GM12801 (cell line): ENCODE measurements around the gene NLRP8.

Experiments used
- TF ChIP-seq, protein P1 (sequence below): IDR thresholded peaks from one replicate; pipeline ENCODE4 v1.5.1; 2011; ENCODE audit warnings: control low read depth; ENCODE audit not compliant: insufficient read length; ENCODE audit errors: extremely low read depth

The NLRP8 gene

DNA sequence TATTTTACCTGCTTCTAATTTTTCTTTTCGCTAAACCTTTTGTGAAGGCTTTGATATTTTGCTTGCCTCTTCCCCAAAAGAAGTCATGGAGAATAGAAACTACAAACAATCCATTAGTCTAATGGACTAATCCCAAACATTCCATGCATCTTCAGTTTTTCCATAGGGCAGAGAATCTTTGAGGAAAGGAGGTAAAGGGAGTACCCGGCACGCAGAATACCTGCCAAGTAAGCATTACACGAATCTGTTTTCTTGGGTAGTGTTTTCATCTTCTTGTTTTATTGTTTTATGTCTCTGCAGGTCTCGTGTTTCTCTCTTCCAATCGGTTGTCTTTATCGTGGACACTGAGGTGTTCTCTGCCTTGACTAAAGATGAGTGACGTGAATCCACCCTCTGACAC, at the start of gene NLRP8:
Gene NLRP8, plus strand, starts transcription at position 301 of the 400 bp plus-strand sequence.
- TF ChIP-seq, protein P1, sequence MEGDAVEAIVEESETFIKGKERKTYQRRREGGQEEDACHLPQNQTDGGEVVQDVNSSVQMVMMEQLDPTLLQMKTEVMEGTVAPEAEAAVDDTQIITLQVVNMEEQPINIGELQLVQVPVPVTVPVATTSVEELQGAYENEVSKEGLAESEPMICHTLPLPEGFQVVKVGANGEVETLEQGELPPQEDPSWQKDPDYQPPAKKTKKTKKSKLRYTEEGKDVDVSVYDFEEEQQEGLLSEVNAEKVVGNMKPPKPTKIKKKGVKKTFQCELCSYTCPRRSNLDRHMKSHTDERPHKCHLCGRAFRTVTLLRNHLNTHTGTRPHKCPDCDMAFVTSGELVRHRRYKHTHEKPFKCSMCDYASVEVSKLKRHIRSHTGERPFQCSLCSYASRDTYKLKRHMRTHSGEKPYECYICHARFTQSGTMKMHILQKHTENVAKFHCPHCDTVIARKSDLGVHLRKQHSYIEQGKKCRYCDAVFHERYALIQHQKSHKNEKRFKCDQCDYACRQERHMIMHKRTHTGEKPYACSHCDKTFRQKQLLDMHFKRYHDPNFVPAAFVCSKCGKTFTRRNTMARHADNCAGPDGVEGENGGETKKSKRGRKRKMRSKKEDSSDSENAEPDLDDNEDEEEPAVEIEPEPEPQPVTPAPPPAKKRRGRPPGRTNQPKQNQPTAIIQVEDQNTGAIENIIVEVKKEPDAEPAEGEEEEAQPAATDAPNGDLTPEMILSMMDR, result no peak

DNA sequence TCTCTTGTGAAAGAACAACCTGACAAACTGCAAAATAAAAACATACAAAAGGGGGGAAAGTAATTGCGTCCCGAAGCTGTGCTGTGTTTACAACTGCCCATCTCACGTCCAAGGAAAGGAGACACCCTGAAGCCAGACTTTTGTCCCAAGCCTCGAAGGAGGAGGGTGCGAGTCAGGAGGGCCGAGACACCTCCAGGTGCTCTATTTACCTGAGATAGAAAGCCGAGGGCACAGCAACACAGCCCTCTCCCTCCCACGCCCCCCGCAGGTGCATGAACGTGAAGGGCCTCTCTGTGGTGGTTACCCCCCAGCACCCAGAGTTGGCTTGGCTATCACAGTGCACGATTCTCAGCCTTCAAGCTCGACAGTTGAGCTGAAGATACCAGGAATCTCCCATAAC, 48.7 kb upstream of the NLRP8 start:
- TF ChIP-seq, protein P1, result no peak

DNA sequence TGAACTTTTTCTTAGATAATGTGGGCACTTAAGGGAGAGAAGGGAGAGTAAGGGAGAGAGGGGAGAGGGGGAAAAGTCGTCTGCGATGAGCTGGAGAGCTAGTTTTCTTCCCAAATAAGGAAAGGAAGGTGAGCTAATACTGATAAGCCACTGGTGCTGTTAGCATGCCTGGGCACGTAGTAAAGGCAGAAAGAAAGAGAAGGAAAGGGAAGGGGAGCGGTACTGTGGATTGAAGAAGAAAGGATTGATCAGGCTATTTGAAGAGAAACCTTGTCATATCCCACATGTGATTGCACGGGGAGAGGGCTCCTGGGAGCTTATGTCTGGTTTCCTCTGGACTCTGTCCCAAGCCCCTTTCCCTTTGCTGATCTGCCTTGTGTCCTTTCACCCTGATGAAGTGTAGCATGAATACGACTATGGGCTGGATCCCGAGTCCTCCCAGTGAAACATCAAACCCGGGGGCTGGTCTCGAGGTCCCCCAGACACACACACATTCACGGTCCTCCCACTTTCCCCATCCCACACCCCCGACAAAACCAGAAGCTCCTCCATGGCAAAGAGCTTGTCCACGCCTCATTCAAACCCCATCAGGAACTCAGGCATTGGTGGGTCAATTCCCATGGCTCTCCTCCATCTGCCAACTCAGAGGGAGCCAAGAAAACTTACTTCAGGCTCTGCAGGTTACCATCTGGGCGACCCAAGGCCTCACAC, 46.1 kb upstream of the NLRP8 start:
- TF ChIP-seq, protein P1, result no peak

DNA sequence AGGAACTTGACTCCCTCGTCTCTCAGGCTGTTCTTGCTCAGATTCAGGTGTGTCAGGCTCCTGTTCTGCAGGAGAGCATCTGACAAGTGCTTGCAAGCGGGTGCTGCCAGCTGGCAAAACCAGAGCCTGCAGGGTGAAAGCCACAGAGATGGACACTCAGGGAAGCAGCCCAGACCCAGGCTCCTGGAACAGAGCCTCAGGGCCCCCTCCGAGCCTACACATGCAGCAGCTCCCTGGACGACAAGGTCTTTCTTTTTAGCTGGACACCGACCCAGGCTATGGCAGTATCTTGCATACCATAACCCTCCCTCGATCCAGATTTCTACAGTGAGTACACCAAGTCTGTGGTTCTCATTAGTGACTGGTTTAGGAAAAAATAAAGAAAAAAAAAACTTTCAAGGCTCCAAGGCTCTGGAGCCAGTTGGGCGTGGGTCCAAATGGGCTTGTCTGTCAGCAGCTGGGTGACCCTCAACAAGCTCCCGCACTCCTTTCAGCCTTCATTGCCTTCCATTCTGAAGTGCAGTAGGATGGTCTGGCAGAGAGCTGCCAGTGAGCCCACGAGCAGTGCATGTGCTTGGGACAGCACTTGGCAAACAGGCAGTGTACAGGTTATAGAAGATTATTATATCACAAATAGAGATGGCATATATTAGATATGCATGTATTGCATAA, 45.4 kb upstream of the NLRP8 start:
- TF ChIP-seq, protein P1, result no peak

DNA sequence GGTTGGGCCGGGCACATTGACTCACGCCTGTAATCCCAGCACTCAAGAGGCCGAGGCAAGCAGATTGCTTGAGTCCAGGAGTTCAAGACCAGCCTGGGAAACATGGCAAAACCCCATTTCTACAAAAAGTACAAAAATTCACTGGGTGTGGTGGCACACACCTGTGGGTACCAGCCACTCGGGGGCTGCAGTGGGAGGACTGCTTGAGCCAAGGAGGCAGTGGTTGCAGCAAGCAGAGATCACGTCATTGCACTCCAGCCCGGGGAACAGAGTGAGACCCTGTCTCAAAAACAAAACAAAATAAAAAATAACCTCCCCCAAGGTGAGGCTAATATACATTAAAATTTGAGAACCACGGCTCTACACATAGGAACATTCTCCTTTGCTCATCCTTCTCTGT, 40.3 kb upstream of the NLRP8 start:
- TF ChIP-seq, protein P1, result no peak

DNA sequence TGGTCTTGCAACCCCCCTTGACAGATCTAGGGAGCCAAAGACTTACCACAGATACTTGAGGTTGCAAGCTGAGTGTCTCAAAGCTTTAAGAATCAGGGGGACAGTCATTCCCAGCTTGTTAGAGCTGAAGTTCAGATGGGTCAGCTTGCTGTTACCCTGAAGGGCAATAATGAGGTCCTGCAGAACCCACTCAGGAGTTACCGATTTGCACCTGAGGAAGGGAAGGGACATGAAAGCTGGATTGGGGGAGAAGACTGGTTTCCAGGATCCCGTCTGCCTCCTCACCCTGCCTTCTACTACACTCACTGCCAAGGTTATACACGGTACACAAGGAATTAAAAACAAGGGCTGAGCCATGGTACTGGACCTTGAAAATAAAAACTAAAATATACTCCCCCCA, 39.9 kb upstream of the NLRP8 start:
- TF ChIP-seq, protein P1, result no peak

- TF ChIP-seq, protein P1, result no peak
Observed at GRCh38 chr19:55909801-55910200, 37.8 kb upstream of the NLRP8 start.
